Activated CD4-positive, alpha-beta T cell treated with anti-CD3 and anti-CD28 coated beads, Interleukin-2, amount 50 U/mL, for 48 hours (primary cell): ENCODE measurements around the gene DYRK4.
A peak's percentile ranks its signal among the peaks of the same experiment; 100 is the strongest.
"Not testable (repeated sequence)": the region's sequence is repeated elsewhere in the genome, so short reads cannot be mapped to it uniquely, and the experiment has no call there.

Experiments used
- DNase-seq, 2 experiments: peaks; one replicate each; pipeline ENCODE4 v3.0.0-alpha.2; 2020

Gene DYRK4, protein sequence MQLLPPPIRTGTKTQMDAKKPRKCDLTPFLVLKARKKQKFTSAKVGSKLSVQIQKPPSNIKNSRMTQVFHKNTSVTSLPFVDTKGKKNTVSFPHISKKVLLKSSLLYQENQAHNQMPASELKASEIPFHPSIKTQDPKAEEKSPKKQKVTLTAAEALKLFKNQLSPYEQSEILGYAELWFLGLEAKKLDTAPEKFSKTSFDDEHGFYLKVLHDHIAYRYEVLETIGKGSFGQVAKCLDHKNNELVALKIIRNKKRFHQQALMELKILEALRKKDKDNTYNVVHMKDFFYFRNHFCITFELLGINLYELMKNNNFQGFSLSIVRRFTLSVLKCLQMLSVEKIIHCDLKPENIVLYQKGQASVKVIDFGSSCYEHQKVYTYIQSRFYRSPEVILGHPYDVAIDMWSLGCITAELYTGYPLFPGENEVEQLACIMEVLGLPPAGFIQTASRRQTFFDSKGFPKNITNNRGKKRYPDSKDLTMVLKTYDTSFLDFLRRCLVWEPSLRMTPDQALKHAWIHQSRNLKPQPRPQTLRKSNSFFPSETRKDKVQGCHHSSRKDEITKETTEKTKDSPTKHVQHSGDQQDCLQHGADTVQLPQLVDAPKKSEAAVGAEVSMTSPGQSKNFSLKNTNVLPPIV

GRCh38 chr12:4562034-4562657 lies at the start of gene DYRK4:
TSS of gene DYRK4 (plus strand) at chr12:4562208. CDS start at chr12:4562246, 38 bp downstream.
- peak in 1 of 2 experiments; percentile 8 for DNase-seq

DNA sequence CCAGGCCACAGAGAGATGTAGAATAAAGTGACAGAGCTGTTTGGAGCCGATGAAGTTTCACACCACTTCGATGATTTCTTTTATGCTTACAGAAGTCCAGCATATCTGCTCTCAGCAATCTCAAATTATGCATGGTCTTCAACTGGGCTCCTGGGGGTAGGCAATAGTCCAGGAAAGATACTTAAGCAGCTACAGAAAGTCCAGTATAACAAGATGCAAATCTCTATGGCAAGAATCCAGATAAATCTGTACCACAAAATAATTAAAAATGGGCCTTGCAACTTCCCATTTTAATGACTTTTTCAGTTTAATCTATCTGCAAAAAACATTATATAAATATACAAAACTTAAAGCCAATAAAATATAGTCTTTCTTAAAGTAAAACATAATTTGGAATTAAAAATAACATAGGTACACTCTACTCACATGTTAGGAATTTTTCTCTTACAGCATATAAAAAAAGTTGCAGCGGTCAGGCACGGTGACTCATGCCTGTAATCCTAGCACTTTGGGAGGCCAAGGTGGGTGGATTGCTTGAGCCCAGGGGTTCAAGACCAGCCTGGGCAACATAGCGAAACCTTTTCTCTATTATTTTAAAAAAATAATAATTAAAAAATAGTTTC lies 43.8 kb upstream of the DYRK4 start:
- no peak for DNase-seq

GRCh38 chr12:4523443-4523842 lies 38.6 kb upstream of the DYRK4 start:
- not testable (repeated sequence) for DNase-seq

GRCh38 chr12:4526923-4527546 lies 35.0 kb upstream of the DYRK4 start:
- no peak for DNase-seq

GRCh38 chr12:4530160-4530559 lies 31.8 kb upstream of the DYRK4 start:
- DNase-seq = no peak

GRCh38 chr12:4530982-4531586 lies 30.9 kb upstream of the DYRK4 start:
- no peak for DNase-seq

DNA sequence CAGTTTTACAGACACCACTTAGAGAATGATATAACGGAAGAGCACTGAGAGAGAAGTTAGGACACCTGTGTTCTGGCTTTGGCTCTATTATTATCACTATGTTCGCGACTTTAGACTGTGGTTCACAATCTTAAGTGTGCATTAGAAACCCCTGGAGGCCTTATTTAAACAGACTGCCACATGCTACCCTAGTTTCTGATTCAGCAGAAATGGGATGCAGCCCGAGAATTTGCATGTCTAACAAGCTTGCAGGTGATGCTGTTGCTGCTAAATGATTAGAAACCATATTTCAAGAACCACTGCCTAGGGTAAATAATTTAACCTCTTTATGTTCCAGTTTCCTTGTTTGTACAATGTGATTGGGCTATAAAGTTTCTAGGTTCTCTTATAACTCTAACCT lies 26.9 kb upstream of the DYRK4 start:
- DNase-seq = no peak

DNA sequence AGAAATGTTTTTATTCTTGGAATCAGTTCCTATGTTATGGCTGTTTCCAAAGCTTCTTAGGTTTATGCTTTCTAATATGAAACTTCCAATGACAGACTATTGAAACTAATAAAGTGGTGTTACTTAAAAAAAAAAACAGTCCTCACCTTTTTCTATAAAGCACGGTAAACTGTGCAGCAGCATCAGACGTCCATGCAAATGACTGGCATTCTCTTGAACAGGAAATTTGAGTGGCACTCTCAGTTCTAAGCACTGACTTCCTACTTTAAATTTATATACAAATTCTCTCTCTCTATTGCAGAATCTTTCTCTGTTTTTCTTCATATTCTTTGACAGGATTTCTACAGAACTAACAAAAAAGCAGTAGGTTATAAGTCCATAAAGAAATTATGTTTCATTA lies 26.1 kb upstream of the DYRK4 start:
- DNase-seq = no peak

DNA sequence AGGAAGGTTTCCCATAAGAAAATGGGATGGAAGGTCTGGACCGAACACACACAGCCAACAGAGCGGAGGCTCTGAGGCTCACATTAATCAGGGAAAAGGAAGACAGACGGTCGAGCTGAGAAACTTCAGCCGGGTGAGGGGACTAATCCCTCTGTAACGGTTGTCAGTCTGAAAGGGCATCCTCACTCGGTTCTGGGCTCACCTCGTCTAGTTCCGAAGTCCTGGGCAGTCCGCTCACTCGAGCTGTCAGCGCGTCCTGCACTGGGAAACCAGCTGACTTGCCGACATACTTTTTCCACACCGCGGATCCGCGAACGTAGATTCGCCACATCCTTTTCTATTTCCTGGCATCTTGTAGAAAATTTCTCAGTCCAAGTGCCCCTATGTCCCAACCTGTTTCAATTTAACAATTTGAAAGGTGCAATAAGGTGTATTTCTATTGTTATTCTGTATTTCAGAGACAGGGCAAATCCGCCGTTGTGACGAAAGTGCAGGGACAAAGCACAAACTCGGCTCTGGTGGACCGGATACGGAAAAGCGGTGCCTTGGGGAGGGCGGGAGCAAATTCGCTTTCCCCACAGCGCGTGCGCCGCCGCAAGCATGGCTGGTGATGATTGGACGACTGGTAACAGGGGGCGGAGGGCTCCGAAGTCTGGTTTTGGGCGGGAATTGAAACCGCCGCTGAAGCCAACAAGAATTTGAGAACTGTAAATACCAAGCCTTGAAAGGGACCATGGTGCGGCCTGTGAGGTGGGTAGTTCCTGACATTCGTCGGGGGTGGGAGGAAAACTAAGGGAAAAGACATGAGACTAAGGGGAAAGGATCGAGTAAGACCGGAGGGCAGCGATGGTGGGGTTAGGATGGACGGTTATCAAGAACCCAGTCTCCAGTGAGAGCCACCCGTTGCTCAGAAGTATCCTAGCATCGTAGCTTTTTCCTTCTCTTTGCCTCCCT lies 23.5 kb upstream of the DYRK4 start, which contains the start of gene RAD51AP1:
Gene RAD51AP1 (plus strand): TSS at position 684 of the 954 bp plus-strand sequence. CDS start 50 bp downstream, at position 734.
- DNase-seq = peak; percentile 92 to 95

- DNase-seq = no peak
Observed at GRCh38 chr12:4539167-4539870, 22.7 kb upstream of the DYRK4 start.

DNA sequence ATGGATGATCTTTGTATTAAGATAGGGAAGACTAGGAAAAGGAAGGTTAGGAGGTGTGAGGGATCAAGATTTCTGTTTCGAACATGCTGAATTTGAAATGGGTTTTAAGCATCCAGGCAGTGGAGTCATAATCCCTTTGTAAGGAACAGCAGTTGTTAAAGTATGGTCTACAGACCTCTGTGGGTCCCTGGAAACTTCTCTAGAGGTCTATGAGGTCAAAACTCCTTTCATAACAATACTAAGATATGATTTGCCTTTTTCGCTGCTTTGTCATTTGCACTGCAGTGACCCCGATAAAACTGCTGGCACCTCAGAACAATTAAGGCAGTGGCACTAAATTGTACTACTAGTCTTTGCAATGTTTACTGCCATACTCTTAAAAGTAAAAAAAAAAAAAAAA lies 21.8 kb upstream of the DYRK4 start:
- DNase-seq = no peak

- no peak for DNase-seq
Observed at GRCh38 chr12:4540638-4541037, 21.4 kb upstream of the DYRK4 start.

DNA sequence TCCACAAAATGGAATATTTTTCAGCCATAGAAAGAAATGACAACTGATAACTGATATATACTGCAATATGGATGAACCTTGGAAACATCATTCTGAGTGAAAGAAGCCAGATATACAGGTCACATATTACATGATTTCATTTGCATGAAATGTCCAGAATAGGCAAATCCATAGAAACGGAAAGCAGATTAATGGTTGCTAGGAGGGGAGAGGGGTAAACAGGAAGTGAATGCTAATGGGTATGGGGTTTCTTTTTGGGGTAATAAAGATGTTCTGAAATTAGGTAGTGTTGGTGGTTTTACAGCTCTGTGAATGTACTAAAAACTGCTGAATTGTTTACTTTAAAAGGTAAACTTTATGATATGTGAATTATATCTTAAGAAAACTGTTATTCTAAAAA lies 16.8 kb upstream of the DYRK4 start:
- no peak for DNase-seq

DNA sequence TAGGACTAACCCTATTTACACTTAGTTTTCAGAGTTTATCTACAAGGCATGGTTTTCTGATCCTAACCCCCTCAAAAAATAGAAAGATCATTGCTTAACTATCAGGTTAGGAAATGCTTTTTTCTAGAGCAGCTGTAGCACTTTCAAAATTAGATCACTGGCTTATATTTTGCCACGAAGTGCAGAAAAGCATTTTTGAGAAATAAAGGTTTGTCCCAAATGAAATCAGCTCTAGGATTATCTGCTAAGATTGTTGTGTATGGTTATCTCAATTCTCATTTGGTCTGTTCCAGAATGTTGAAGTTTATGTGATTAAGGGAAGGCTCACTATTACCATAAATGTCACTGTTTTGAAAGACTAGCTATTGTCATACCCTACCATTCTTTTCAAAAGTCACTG lies 9.8 kb upstream of the DYRK4 start:
- DNase-seq = no peak

- no peak for DNase-seq
Observed at GRCh38 chr12:4553943-4554342, 8.1 kb upstream of the DYRK4 start.

DNA sequence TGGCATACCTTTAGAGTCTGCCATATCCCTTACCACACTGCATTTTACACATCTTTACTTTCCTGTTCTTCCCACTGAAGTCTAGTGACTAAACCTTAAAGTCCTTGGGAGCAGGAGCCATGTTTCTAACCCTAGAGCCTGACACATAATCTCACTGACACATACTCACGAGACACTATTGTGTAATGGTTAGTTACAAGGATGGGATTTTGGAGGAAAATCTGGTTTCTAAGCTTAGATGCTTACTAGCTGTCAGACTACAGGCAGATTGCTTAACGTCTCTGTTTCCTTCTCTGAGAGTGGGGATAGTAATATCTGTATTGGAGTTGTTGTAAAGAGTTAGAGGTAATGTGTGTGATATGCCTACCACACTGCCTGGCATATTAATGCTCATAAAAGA lies 6.2 kb upstream of the DYRK4 start:
- DNase-seq = no peak

GRCh38 chr12:4556735-4557530 lies 5.1 kb upstream of the DYRK4 start:
- DNase-seq = no peak

DNA sequence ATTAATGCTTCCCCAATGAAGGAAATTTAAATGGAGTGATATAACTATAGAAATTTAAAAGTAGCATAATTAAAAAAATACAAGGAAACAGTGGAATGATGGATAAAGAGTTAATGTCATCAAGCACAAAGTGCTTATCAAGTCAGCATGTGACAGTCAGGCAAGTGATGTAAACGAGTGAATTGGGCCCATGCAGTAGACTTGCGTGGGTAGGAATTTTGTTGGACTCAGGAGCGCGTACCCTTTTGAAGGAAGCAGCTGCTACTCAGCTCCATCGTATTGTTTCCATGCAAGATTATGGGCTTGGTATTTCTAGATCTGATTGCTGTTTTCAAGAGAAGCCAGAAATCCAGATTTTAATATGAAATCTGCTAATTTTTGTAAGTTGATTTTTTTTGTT lies 4.4 kb upstream of the DYRK4 start:
- no peak for DNase-seq

DNA sequence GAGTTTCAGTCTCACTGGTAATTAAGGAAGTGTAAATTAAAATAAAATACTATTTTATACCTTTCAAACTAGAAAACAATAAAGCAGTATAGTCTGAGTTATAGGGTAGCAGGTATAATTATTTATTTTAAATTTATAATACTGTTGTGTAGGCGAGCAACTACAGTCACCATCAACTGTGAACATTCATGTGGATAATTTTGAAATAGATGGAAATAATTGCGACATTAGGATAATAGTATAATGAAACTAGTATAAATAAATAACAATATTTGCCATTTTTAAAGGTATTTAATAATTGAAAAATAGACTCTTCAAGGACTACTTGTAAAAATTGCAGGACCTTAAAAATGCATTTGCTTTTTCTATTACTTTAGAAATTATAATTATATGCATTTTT lies 3.8 kb upstream of the DYRK4 start:
- DNase-seq = no peak

- DNase-seq = no peak
Observed at GRCh38 chr12:4563336-4563735, 1.3 kb downstream of the DYRK4 start.
